Common myeloid progenitor, CD34-positive (primary cell): ENCODE data around the gene UTP25.

Source experiments
- CTCF ChIA-PET: fragments of 350-600 bp; sonication (Branson Sonifier 250); formaldehyde crosslinking; loops from one replicate; lab custom pipeline; 2021; ENCODE audit warnings: antibody characterized with exemption; lab: Charles Lee
- POLR2A ChIA-PET: fragments of 350-600 bp; sonication (Branson Sonifier 250); formaldehyde crosslinking; loops from one replicate; lab custom pipeline; 2021; ENCODE audit warnings: antibody characterized with exemption; lab: Charles Lee
- DNase-seq, 3 donors: peaks; one replicate each; pipeline versions ENCODE4 v3.0.0 to v3.0.0-alpha.2; 2013
- H3K27ac ChIP-seq, 2 experiments: 1 replicate in 1 of 2; 2 replicates in 1 of 2; pipeline ENCODE4 v1.7.0; 2013; ENCODE audit warnings: inconsistent platforms in 2 of 2, low read length in 2 of 2, mild to moderate bottlenecking in 2 of 2, low read depth in 1 of 2, moderate library complexity in 1 of 2; ENCODE audit not compliant: severe bottlenecking in 2 of 2, insufficient read depth in 1 of 2, poor library complexity in 1 of 2
- H3K27me3 ChIP-seq, 5 experiments: replicated peaks in 2 of 5; 1 replicate in 3 of 5; 2 replicates in 2 of 5; pipeline versions ENCODE4 v1.6.1 to v1.7.0; 2013; ENCODE audit warnings: low read length in 4 of 5, mild to moderate bottlenecking in 2 of 5, moderate library complexity in 2 of 5, inconsistent platforms in 1 of 5; ENCODE audit not compliant: insufficient read depth in 5 of 5, control insufficient read depth in 4 of 5
- H3K36me3 ChIP-seq, 4 experiments: 1 replicate in 2 of 4; 2 replicates in 2 of 4; pipeline versions ENCODE4 v1.6.1 to v1.7.0; 2013; ENCODE audit warnings: low read length in 3 of 4, control low read depth in 1 of 4, mild to moderate bottlenecking in 1 of 4; ENCODE audit not compliant: control insufficient read depth in 4 of 4, insufficient read depth in 4 of 4
- H3K4me1 ChIP-seq, 4 experiments: 1 replicate in 3 of 4; 2 replicates in 1 of 4; pipeline versions ENCODE4 v1.6.1 to v1.7.1; 2013; ENCODE audit warnings: low read length in 3 of 4, mild to moderate bottlenecking in 3 of 4, control low read depth in 1 of 4, inconsistent platforms in 1 of 4, moderate library complexity in 1 of 4; ENCODE audit not compliant: control insufficient read depth in 4 of 4, insufficient read depth in 4 of 4; ENCODE audit errors: control extremely low read depth in 1 of 4
- H3K4me3 ChIP-seq, 7 experiments: 1 replicate in 4 of 7; 2 replicates in 3 of 7; pipeline versions ENCODE4 v1.5.1 to v1.7.0; 2013; ENCODE audit warnings: mild to moderate bottlenecking in 7 of 7, low read length in 6 of 7, moderate library complexity in 6 of 7, inconsistent platforms in 2 of 7, low read depth in 2 of 7, control low read depth in 1 of 7; ENCODE audit not compliant: insufficient read depth in 4 of 7, control insufficient read depth in 1 of 7; ENCODE audit errors: extremely low read depth in 1 of 7
- H3K9me3 ChIP-seq, 5 experiments: 1 replicate in 4 of 5; 2 replicates in 1 of 5; pipeline versions ENCODE4 v1.6.1 to v1.7.1; 2013; ENCODE audit warnings: low read length in 4 of 5, mild to moderate bottlenecking in 2 of 5, inconsistent platforms in 1 of 5, low read depth in 1 of 5, moderate library complexity in 1 of 5; ENCODE audit not compliant: control insufficient read depth in 4 of 5, insufficient read depth in 2 of 5; ENCODE audit errors: control extremely low read depth in 1 of 5
- WGBS: methylation state at CpG from one replicate; pipeline ENCODE4 v1.1.5; 2013; ENCODE audit not compliant: insufficient coverage; 5-methylcytosine and 5-hydroxymethylcytosine counted together

UTP25 gene

DNA sequence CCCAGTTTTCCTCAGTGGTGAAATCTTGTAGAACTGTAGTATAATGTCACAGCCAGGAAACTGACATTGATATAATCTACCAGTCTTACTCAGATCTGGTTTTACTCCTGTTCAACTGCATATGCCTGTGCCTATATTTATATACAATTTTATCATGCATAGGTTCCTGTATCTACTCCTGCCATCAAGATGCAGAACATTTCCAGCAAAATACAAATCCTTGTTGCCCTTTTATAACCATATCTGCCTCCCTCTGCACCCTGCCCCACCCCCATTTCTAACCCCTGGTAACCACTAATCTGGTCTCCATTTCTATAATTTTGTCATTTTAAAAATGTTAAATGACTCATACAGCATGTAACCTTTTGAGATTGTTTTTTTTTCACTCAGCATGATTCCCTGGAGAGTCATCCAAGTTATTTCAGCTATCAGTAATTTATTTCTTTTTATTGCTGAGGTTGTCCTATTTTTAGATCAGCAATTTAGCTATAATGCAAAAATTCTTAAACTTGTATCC, 8.1 kb downstream of the UTP25 start:
- CTCF ChIA-PET, result no interaction called here
- H3K27ac ChIP-seq, result no peak overlapping the region
- POLR2A ChIA-PET, result no interaction called here
- H3K9me3 ChIP-seq, result no peaks in the 10 kb centered on the region
- H3K36me3 ChIP-seq, result peaks cover 37 to 92% (median 65%) of the 10 kb centered on the region in 4 experiments
- no peak overlapping the region for H3K4me3 ChIP-seq
- no peaks in the 10 kb centered on the region for H3K4me1 ChIP-seq
- no peaks in the 10 kb centered on the region for H3K27me3 ChIP-seq
- no peak for DNase-seq

DNA sequence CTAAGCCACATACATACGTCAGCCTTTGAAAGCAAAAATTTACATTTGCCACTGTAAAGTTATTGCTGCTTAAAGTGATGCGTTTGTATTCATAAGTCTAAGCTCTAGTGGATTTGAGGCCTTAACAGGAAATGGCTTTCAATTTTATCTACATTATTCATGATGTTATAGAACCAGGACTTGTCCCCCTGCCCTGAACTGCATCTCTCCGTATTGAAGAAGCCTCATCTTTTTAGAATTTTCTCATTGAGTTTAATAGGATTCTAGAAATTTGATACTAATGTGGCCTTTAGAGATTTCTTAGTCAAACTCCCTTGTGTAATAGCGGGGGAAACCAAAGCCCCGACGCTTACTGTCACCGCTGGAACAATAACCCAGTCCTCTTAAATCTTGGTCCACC, 9.9 kb downstream of the UTP25 start:
- no peak for DNase-seq
- CTCF ChIA-PET, result no interaction called here
- Histone ChIP-seq H3K36me3 (peaks cover 39 to 97% (median 72%) of the 10 kb centered on the region in 4 experiments), H3K27me3 (no peaks in the 10 kb centered on the region), H3K4me3 (no peak overlapping the region), H3K4me1 (no peaks in the 10 kb centered on the region), H3K27ac (no peak overlapping the region), H3K9me3 (no peaks in the 10 kb centered on the region)
- POLR2A ChIA-PET, result no interaction called here
- WGBS, result no CpG with 5 or more reads among the region's 7 CpGs

DNA sequence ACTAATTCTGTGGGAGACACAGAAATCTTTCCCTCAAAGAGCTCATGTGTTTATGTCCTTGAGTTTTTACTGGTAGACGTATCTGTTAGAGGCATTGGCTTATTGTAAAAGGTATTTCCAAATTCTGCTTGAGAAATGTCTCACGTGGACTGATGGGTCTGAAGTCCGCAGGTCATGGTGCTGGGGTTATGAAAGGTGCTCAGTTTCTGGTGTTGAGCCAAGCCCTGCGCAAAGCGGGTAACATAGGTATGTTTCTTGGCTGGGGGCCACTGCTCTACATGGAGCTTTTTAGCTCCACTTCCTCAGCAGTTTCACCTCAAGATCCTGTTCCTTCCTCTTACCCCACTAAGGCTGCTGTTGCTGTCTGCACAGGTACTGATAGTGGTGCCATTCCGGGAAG, 10.8 kb downstream of the UTP25 start:
- no peaks in the 10 kb centered on the region for H3K9me3 ChIP-seq
- ChIA-PET POLR2A (no interaction called here), CTCF (interaction anchor here (0.6 to 2.4 kb wide), 7 partner anchors 9 to 414 kb away, joined by 3 to 7 read pairs (median 3); no protein-coding TSS in a partner anchor)
- no peak overlapping the region for H3K27ac ChIP-seq
- no peaks in the 10 kb centered on the region for H3K27me3 ChIP-seq
- DNase-seq, result no peak
- no peaks in the 10 kb centered on the region for H3K4me1 ChIP-seq
- H3K4me3 ChIP-seq, result no peak overlapping the region
- peaks cover 38 to 97% (median 74%) of the 10 kb centered on the region in 4 experiments for H3K36me3 ChIP-seq
- WGBS, result 93% methylated on average over 4 of the region's 6 CpGs

DNA sequence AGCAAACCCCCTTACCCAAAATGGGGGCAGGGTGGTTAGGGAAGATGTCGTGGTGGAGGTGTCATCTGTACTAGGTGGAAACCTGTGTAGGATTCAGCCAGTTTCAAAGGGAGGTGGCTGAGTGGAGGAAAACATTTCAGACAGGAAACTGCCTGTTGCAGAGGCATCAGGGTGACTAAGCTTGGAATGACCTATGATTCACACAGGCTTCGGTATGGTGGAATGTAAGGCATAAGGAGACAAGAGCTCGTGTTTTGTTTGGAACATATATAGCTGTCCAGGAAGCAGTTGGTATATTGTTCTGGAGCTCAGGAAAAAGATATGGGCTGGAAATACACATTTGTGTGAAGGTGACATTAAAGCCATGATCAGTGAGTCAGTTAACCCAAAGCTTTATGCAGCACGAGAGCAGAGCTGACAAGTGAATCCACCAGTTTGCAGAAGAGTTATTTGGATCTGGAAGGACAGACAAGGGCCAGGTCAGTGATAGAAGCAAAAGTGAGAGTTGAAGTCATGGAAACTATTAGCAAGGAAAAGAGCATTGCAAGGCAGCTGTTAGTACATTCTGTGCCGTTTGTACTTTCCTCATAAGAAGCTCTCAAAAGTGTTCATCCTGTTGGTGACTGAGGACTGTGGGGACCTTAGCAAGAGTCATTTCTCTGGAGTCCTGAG, 12.2 kb downstream of the UTP25 start:
- Histone ChIP-seq H3K9me3 (no peaks in the 10 kb centered on the region), H3K4me1 (no peaks in the 10 kb centered on the region), H3K27me3 (no peaks in the 10 kb centered on the region), H3K27ac (no peak overlapping the region), H3K4me3 (no peak overlapping the region), H3K36me3 (peaks cover 31 to 95% (median 69%) of the 10 kb centered on the region in 4 experiments)
- WGBS, result 94% methylated on average over 5 of the region's 5 CpGs
- DNase-seq, result no peak
- ChIA-PET POLR2A (no interaction called here), CTCF (interaction anchor here (1.1 to 2.4 kb wide), 4 partner anchors 10 to 150 kb away, joined by 3 to 7 read pairs (median 4); no protein-coding TSS in a partner anchor)

DNA sequence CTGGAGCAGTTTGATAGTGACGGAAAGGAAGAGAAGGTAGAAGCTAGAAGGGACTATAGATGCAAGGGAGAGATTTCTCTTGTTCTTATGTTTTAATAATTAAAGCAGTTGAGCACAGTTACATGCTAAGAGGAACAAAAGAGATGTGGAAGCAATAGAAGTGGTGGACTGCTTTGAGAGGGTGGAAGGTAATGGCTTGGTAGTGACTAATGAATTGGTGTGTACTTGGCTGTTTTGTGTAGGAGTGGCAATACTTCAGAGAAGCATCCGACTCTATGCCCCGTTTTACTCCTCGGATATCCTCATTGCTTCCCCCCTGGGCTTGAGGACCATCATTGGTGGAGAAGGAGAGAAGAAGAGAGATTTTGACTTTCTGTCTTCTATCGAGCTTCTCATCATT, 12.8 kb downstream of the UTP25 start:
- H3K4me3 ChIP-seq, result no peak overlapping the region
- H3K36me3 ChIP-seq, result peaks cover 36 to 95% (median 67%) of the 10 kb centered on the region in 4 experiments
- no peaks in the 10 kb centered on the region for H3K4me1 ChIP-seq
- no peaks in the 10 kb centered on the region for H3K27me3 ChIP-seq
- ChIA-PET CTCF (interaction anchor here (1.1 to 1.2 kb wide), 2 partner anchors 20 to 25 kb away, joined by 3 to 4 read pairs; no protein-coding TSS in a partner anchor), POLR2A (no interaction called here)
- H3K27ac ChIP-seq, result no peak overlapping the region
- no peak for DNase-seq
- H3K9me3 ChIP-seq, result no peaks in the 10 kb centered on the region
- 100% methylated on average over 4 of the region's 5 CpGs for WGBS

DNA sequence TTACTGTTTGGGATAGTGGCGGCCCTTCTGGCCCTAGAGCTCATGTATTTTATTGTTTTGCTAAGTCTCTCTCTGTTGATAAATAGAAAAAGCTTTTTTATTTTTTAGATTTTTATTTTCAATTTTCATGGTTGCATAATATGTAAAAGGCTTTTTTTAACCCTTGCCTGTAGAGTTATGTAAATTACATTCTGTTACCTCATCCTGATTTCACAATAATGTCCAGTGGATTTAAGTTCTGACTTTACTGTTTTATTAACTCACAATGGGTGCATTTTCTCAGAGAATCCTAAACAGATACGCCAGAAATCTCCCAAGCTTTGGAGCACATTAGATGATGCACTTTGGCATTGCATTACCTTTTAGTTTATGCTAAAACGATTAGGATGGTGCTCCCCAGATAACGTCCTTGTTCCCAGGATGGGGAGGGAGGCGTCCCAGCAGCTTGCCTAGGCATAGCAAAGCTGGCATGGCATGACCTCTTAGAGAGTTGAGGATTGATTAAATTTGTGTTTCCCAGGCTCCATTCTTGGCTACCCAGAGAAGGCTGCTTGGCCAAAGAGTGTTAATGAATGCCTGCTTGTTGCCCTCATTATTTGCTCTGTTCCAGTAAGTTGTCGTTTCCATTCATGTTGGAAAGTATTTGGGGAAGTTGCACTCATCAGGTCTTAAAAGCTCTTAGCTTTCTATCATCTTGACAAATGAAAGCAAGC, 17.1 kb downstream of the UTP25 start:
- Histone ChIP-seq H3K27me3 (no peaks in the 10 kb centered on the region), H3K4me1 (no peaks in the 10 kb centered on the region), H3K36me3 (peaks cover 30 to 90% (median 56%) of the 10 kb centered on the region in 4 experiments), H3K27ac (no peak overlapping the region), H3K4me3 (no peak overlapping the region), H3K9me3 (no peaks in the 10 kb centered on the region)
- WGBS, result 93% methylated on average over 3 of the region's 6 CpGs
- CTCF ChIA-PET, result interaction anchor here (0.6 to 1.6 kb wide), 5 partner anchors 11 to 98 kb away, joined by 3 to 5 read pairs (median 3); no protein-coding TSS in a partner anchor
- POLR2A ChIA-PET, result no interaction called here
- DNase-seq, result no peak

DNA sequence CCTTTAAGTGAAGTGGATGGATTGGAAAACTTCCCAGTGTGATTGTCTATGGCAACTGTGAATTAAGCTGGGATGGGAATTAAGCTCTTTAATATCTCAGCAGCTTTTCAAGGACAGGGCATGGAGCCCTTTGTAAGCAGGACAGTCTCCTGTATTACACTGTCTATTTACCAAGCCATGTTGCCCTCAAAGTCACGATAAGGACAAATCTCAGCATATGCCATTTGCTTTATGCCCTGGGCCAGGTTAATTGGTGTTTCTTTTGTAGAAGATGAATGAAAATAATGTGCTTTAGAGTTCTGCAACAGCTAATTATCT, 17.6 kb downstream of the UTP25 start:
- WGBS, result no CpG with 5 or more reads among the region's 1 CpG
- POLR2A ChIA-PET, result no interaction called here
- CTCF ChIA-PET, result interaction anchor here (0.6 to 1.6 kb wide), 4 partner anchors 11 to 99 kb away, joined by 3 to 5 read pairs (median 4); no protein-coding TSS in a partner anchor

More for the DNA sequence above, 17.6 kb downstream of the UTP25 start:
- no peaks in the 10 kb centered on the region for H3K4me1 ChIP-seq
- DNase-seq, result no peak
- H3K4me3 ChIP-seq, result no peak overlapping the region
- peaks cover 30 to 90% (median 53%) of the 10 kb centered on the region in 4 experiments for H3K36me3 ChIP-seq
- no peaks in the 10 kb centered on the region for H3K27me3 ChIP-seq
- no peaks in the 10 kb centered on the region for H3K9me3 ChIP-seq
- no peak overlapping the region for H3K27ac ChIP-seq
